ENCODE data around the gene CCDC33.

The CCDC33 gene

GRCh38 chr15:74201710-74202420, 34.3 kb upstream of the CCDC33 start:
- no peak overlapping the region for H3K4me2 ChIP-seq (ENCODE audit: low read length)
- no peak overlapping the region for H3K9ac ChIP-seq (ENCODE audit: low read length)
- H3K79me2 ChIP-seq (ENCODE audit: low read length): no peaks in the 10 kb centered on the region
- no peak overlapping the region for H3K27ac ChIP-seq (ENCODE audit: low read length)
- peaks cover 14% of the 10 kb centered on the region for H3K27me3 ChIP-seq (ENCODE audit: low read depth, low read length)
- H4K20me1 ChIP-seq (ENCODE audit: insufficient read depth, low read length): no peaks in the 10 kb centered on the region
- TF ChIP-seq CTCF (IDR thresholded peaks at IDR 0.05; ENCODE audit: low read depth, low read length): no peak
- TF ChIP-seq EZH2phosphoT487 (IDR thresholded peaks at IDR 0.05; ENCODE audit: low read depth): no peak
- H3K4me3 ChIP-seq (ENCODE audit: low read length): no peak overlapping the region
- H2AFZ ChIP-seq (ENCODE audit: low read depth, low read length): no peak overlapping the region
- no peaks in the 10 kb centered on the region for H3K9me3 ChIP-seq (ENCODE audit: insufficient read depth, low read length)
- peaks cover 8% of the 10 kb centered on the region for H3K4me1 ChIP-seq (ENCODE audit: low read length)
- H3K36me3 ChIP-seq (replicated peaks; ENCODE audit: low read depth, low read length): no peaks in the 10 kb centered on the region

- Histone ChIP-seq H3K4me2 (ENCODE audit: low read length) (no peak within 1 kb of the TSS), H3K36me3 (replicated peaks; ENCODE audit: low read depth, low read length) (no peaks in the 10 kb centered on the region), H3K4me3 (ENCODE audit: low read length) (no peak within 1 kb of the TSS), H3K4me1 (ENCODE audit: low read length) (peaks cover 8% of the 10 kb centered on the region), H3K79me2 (ENCODE audit: low read length) (no peaks in the 10 kb centered on the region), H3K27ac (ENCODE audit: low read length) (no peak within 1 kb of the TSS), H2AFZ (ENCODE audit: low read depth, low read length) (no peak within 1 kb of the TSS), H3K9ac (ENCODE audit: low read length) (no peak within 1 kb of the TSS), H4K20me1 (ENCODE audit: insufficient read depth, low read length) (no peaks in the 10 kb centered on the region), H3K27me3 (ENCODE audit: low read depth, low read length) (peaks cover 18% of the 10 kb centered on the region), H3K9me3 (ENCODE audit: insufficient read depth, low read length) (no peaks in the 10 kb centered on the region)
- TF ChIP-seq EZH2phosphoT487 (IDR thresholded peaks at IDR 0.05; ENCODE audit: low read depth): no peak
- TF ChIP-seq CTCF (IDR thresholded peaks at IDR 0.05; ENCODE audit: low read depth, low read length): no peak
These were observed 33.4 kb upstream of the CCDC33 start, which contains the start of gene STRA6 for GRCh38 chr15:74202452-74203401. Gene STRA6 (minus strand): TSS chr15:74202787. CDS start chr15:74202267, 520 bp downstream.

- H3K27ac ChIP-seq (ENCODE audit: low read length): no peak overlapping the region
- TF ChIP-seq EZH2phosphoT487 (IDR thresholded peaks at IDR 0.05; ENCODE audit: low read depth) (no peak), CTCF (IDR thresholded peaks at IDR 0.05; ENCODE audit: low read depth, low read length) (no peak)
- H2AFZ ChIP-seq (ENCODE audit: low read depth, low read length): no peak overlapping the region
- H3K27me3 ChIP-seq (ENCODE audit: low read depth, low read length): peaks cover 18% of the 10 kb centered on the region
- no peak overlapping the region for H3K4me3 ChIP-seq (ENCODE audit: low read length)
- no peak overlapping the region for H3K9ac ChIP-seq (ENCODE audit: low read length)
- no peaks in the 10 kb centered on the region for H3K36me3 ChIP-seq (replicated peaks; ENCODE audit: low read depth, low read length)
- H4K20me1 ChIP-seq (ENCODE audit: insufficient read depth, low read length): no peaks in the 10 kb centered on the region
- no peaks in the 10 kb centered on the region for H3K79me2 ChIP-seq (ENCODE audit: low read length)
- H3K4me1 ChIP-seq (ENCODE audit: low read length): peaks cover 8% of the 10 kb centered on the region
- no peak overlapping the region for H3K4me2 ChIP-seq (ENCODE audit: low read length)
- H3K9me3 ChIP-seq (ENCODE audit: insufficient read depth, low read length): no peaks in the 10 kb centered on the region
These were observed 32.2 kb upstream of the CCDC33 start for GRCh38 chr15:74203914-74204431.

GRCh38 chr15:74205582-74205947, 30.6 kb upstream of the CCDC33 start:
- peaks cover 3% of the 10 kb centered on the region for H3K4me1 ChIP-seq (ENCODE audit: low read length)
- no peak overlapping the region for H2AFZ ChIP-seq (ENCODE audit: low read depth, low read length)
- H3K79me2 ChIP-seq (ENCODE audit: low read length): no peaks in the 10 kb centered on the region
- no peak overlapping the region for H3K4me2 ChIP-seq (ENCODE audit: low read length)
- H3K9ac ChIP-seq (ENCODE audit: low read length): no peak overlapping the region
- H3K9me3 ChIP-seq (ENCODE audit: insufficient read depth, low read length): no peaks in the 10 kb centered on the region
- H4K20me1 ChIP-seq (ENCODE audit: insufficient read depth, low read length): no peaks in the 10 kb centered on the region
- TF ChIP-seq EZH2phosphoT487 (IDR thresholded peaks at IDR 0.05; ENCODE audit: low read depth) (no peak), CTCF (IDR thresholded peaks at IDR 0.05; ENCODE audit: low read depth, low read length) (no peak)
- no peak overlapping the region for H3K27ac ChIP-seq (ENCODE audit: low read length)
- H3K36me3 ChIP-seq (replicated peaks; ENCODE audit: low read depth, low read length): no peaks in the 10 kb centered on the region
- H3K27me3 ChIP-seq (ENCODE audit: low read depth, low read length): peaks cover 18% of the 10 kb centered on the region
- no peak overlapping the region for H3K4me3 ChIP-seq (ENCODE audit: low read length)

Data from OCI-LY3 (cell line).